Fibroblast of mammary gland (primary cell): ENCODE data around the gene CIRBP.
A peak's percentile ranks its signal among the peaks of the same experiment; 100 is the strongest.

Experiments used
- DNase-seq: peaks from one replicate; pipeline ENCODE4 v3.0.0-alpha.2; 2010; ENCODE audit warnings: low read depth
- H3K4me3 ChIP-seq: 2 replicates; pipeline ENCODE4 v1.5.1; 2011; ENCODE audit warnings: low read depth, mild to moderate bottlenecking, low read length, moderate library complexity; ENCODE audit not compliant: control insufficient read depth
- CTCF ChIP-seq: conservative IDR thresholded peaks from 2 replicates; pipeline ENCODE4 v1.5.1; 2011; ENCODE audit warnings: low read depth, low read length, inconsistent platforms; ENCODE audit not compliant: control insufficient read depth, insufficient read depth

Gene CIRBP

GRCh38 chr19:1270213-1270853, 1.2 kb downstream of the CIRBP start:
- peak overlapping the region; percentile 71 for H3K4me3 ChIP-seq
- DNase-seq: no peak
- TF ChIP-seq CTCF: no peak

GRCh38 chr19:1270854-1271527, 1.9 kb downstream of the CIRBP start:
- no peak for TF ChIP-seq CTCF
- DNase-seq: no peak
- H3K4me3 ChIP-seq: peak overlapping the region; percentile 71

- H3K4me3 ChIP-seq: peak overlapping the region; percentile 71
- TF ChIP-seq CTCF: no peak
- DNase-seq: no peak
Measured at GRCh38 chr19:1271528-1272422, 2.6 kb downstream of the CIRBP start.

GRCh38 chr19:1272423-1273262, 3.5 kb downstream of the CIRBP start:
- no peak for DNase-seq
- no peak overlapping the region for H3K4me3 ChIP-seq
- no peak for TF ChIP-seq CTCF

GRCh38 chr19:1273263-1274041, 4.3 kb downstream of the CIRBP start:
- no peak overlapping the region for H3K4me3 ChIP-seq
- TF ChIP-seq CTCF: no peak
- peak; percentile 46 for DNase-seq
